HepG2 (cell line): ENCODE results near the gene SLC25A1. TPM values are rescaled to one million over a fixed set of nuclear protein-coding genes. Genes with fewer than 3 reads are reported as not detected.

ENCODE experiments used
- ATAC-seq: fragments of 200-7000 bp; cut with Tn5 transposase; 3 replicates; pipeline ENCODE4 v1.9.1; 2020; ENCODE audit warnings: mild to moderate bottlenecking, moderate library complexity
- BruUV-seq: library from RNA; stranded (reverse); fragments of 400-500 nt; replicated peaks from 2 replicates; lab custom pipeline; 2021; lab: Mats Ljungman, UMichigan
- CTCF ChIA-PET: fragments of 300-600 bp; formaldehyde crosslinking; extraction: SDS; loops from one replicate; lab custom pipeline; 2021; ENCODE audit warnings: low total read pairs, inconsistent platforms, low intra/inter-chr PET ratio; lab: Yijun Ruan, JAX
- POLR2A ChIA-PET: fragments of 350-600 bp; sonication (Branson Sonifier 250); formaldehyde crosslinking; loops from one replicate; lab custom pipeline; 2020; ENCODE audit warnings: antibody characterized with exemption, inconsistent platforms; lab: Yijun Ruan, JAX
- DNase-seq: peaks from one replicate; pipeline ENCODE4 v3.0.0-alpha.2; 2015; ENCODE audit warnings: low spot score
- FAIRE-seq: peaks from 3 replicates; lab custom pipeline; 2011; peaks lifted over from hg19 to GRCh38; lab: Jason Lieb, UNC
- H2AFZ ChIP-seq: one replicate; pipeline ENCODE4 v1.6.1; 2011; ENCODE audit warnings: low read length, inconsistent platforms
- H3K27ac ChIP-seq: fragments of 300-600 bp; 3 replicates; pipeline ENCODE4 v1.8.0; 2011; ENCODE audit warnings: mixed run types, mild to moderate bottlenecking, mixed read lengths, low read length, inconsistent platforms; ENCODE audit not compliant: insufficient read depth; ENCODE audit errors: extremely low read length
- H3K27me3 ChIP-seq, 2 experiments: fragments of 200-600 bp in 1 of 2; 2 replicates in 1 of 2; 3 replicates in 1 of 2; pipeline versions ENCODE4 v1.6.0 to v1.8.0; 2011; ENCODE audit warnings: low read length in 2 of 2, mild to moderate bottlenecking in 2 of 2, moderate library complexity in 2 of 2, inconsistent platforms in 1 of 2; ENCODE audit not compliant: insufficient read depth in 2 of 2, control insufficient read depth in 1 of 2
- H3K36me3 ChIP-seq, 2 experiments: fragments of 200-600 bp in 1 of 2; replicated peaks in 1 of 2; 2 replicates in 1 of 2; 3 replicates in 1 of 2; pipeline versions ENCODE4 v1.5.1 to v1.8.0; 2011; ENCODE audit warnings: low read length in 2 of 2, inconsistent platforms in 1 of 2; ENCODE audit not compliant: insufficient read depth in 2 of 2, control insufficient read depth in 1 of 2
- H3K4me1 ChIP-seq: 2 replicates; pipeline ENCODE4 v1.5.1; 2012; ENCODE audit warnings: low read length, inconsistent platforms; ENCODE audit not compliant: insufficient read depth
- H3K4me2 ChIP-seq: 2 replicates; pipeline ENCODE4 v1.6.0; 2011; ENCODE audit warnings: low read depth, low read length, inconsistent platforms
- H3K4me3 ChIP-seq, 3 experiments: fragments of 200-600 bp in 1 of 3; sonication (generic), shearing (Covaris generic) in 1 of 3; replicated peaks in 1 of 3; 2 replicates each; pipeline ENCODE4 v1.5.1; 2011 to 2016; ENCODE audit warnings: low read length in 3 of 3, inconsistent platforms in 2 of 3, low read depth in 2 of 3, mild to moderate bottlenecking in 2 of 3, control low read depth in 1 of 3, mixed read lengths in 1 of 3; ENCODE audit not compliant: insufficient read depth in 1 of 3
- H3K79me2 ChIP-seq: one replicate; pipeline ENCODE4 v1.6.1; 2011; ENCODE audit warnings: low read length, inconsistent platforms; ENCODE audit not compliant: insufficient read depth
- H3K9ac ChIP-seq: 2 replicates; pipeline ENCODE4 v1.6.0; 2011; ENCODE audit warnings: mild to moderate bottlenecking, low read depth, low read length, inconsistent platforms; ENCODE audit not compliant: insufficient read depth
- H3K9me3 ChIP-seq: 2 replicates; pipeline ENCODE4 v1.5.1; 2012; ENCODE audit warnings: mild to moderate bottlenecking, low read length
- H4K20me1 ChIP-seq: 2 replicates; pipeline ENCODE4 v1.6.0; 2011; ENCODE audit warnings: inconsistent platforms, mild to moderate bottlenecking, low read length, moderate library complexity; ENCODE audit not compliant: insufficient read depth
- AGO1 ChIP-seq: fragments of 200-400 bp; formaldehyde crosslinking; IDR thresholded peaks from 2 replicates; pipeline ENCODE4 v1.6.1; 2017; ENCODE audit warnings: mild to moderate bottlenecking, low read depth, low read length, moderate library complexity; ENCODE audit not compliant: poor library complexity, severe bottlenecking
- ARID3A ChIP-seq: IDR thresholded peaks from 2 replicates; pipeline ENCODE4 v1.6.1; 2012; ENCODE audit warnings: low read depth, low read length, improper control_type of control experiment
- CHD4 ChIP-seq: fragments of 200-600 bp; sonication (generic); IDR thresholded peaks from 2 replicates; pipeline ENCODE4 v1.7.0; 2017; ENCODE audit warnings: mild to moderate bottlenecking, low read length, borderline replicate concordance
- MXD4 ChIP-seq: IDR thresholded peaks from 2 replicates; pipeline ENCODE4 v1.6.1; 2016; ENCODE audit warnings: mild to moderate bottlenecking, missing biosample characterization, missing genetic modification reagents
- RBFOX2 ChIP-seq: fragments of 200-400 bp; formaldehyde crosslinking; IDR thresholded peaks from 2 replicates; pipeline ENCODE4 v1.6.1; 2017; ENCODE audit warnings: low read depth, mild to moderate bottlenecking, low read length
- RXRA ChIP-seq: sonication (generic); formaldehyde crosslinking; IDR thresholded peaks from 2 replicates; pipeline ENCODE4 v1.5.1; 2020; ENCODE audit warnings: missing genetic modification reagents
- SIN3A ChIP-seq: IDR thresholded peaks from 2 replicates; pipeline ENCODE4 v1.6.1; 2011; ENCODE audit warnings: low read depth, mild to moderate bottlenecking, control low read depth, low read length, borderline replicate concordance
- SMAD1 ChIP-seq: sonication (generic); formaldehyde crosslinking; IDR thresholded peaks from 2 replicates; pipeline ENCODE4 v1.4.0; 2020; ENCODE audit warnings: missing genetic modification reagents, low read depth, mild to moderate bottlenecking, borderline replicate concordance
- SUZ12 ChIP-seq: fragments of 150-350 bp; IDR thresholded peaks from 2 replicates; pipeline ENCODE4 v1.6.1; 2014; ENCODE audit warnings: low read depth, low read length
- YY1 ChIP-seq: IDR thresholded peaks from 2 replicates; pipeline ENCODE4 v1.6.1; 2011; ENCODE audit warnings: low read length, low read depth, moderate library complexity, mild to moderate bottlenecking; ENCODE audit not compliant: insufficient read depth, insufficient replicate concordance
- ZNF205 ChIP-seq: IDR thresholded peaks from 2 replicates; pipeline ENCODE4 v1.6.1; 2018; ENCODE audit warnings: missing biosample characterization, missing genetic modification reagents
- ZNF263 ChIP-seq: sonication (generic); formaldehyde crosslinking; IDR thresholded peaks from 2 replicates; pipeline ENCODE4 v1.4.0; 2020; ENCODE audit warnings: missing genetic modification reagents
- ZNF329 ChIP-seq: sonication (generic); formaldehyde crosslinking; IDR thresholded peaks from 2 replicates; pipeline ENCODE4 v1.9.0; 2021; ENCODE audit warnings: low read depth, mild to moderate bottlenecking, missing genetic modification reagents
- ZNF383 ChIP-seq: sonication (generic); formaldehyde crosslinking; IDR thresholded peaks from 2 replicates; pipeline ENCODE4 v1.4.0; 2020; ENCODE audit warnings: missing genetic modification reagents, mild to moderate bottlenecking, borderline replicate concordance
- ZNF468 ChIP-seq: sonication (generic); formaldehyde crosslinking; IDR thresholded peaks from 2 replicates; pipeline ENCODE4 v1.8.0; 2022; ENCODE audit warnings: mild to moderate bottlenecking, moderate library complexity, missing genetic modification reagents
- ZNF576 ChIP-seq: sonication (generic); formaldehyde crosslinking; IDR thresholded peaks from 2 replicates; pipeline ENCODE4 v1.4.0; 2020; ENCODE audit warnings: mild to moderate bottlenecking, missing genetic modification reagents
- ZNF691 ChIP-seq: sonication (generic); formaldehyde crosslinking; IDR thresholded peaks from 2 replicates; pipeline ENCODE4 v1.4.0; 2020; ENCODE audit warnings: missing genetic modification reagents, low read depth, mild to moderate bottlenecking, borderline replicate concordance
- ZNF770 ChIP-seq: sonication (generic); formaldehyde crosslinking; IDR thresholded peaks from 2 replicates; pipeline ENCODE4 v1.5.0; 2020; ENCODE audit warnings: mild to moderate bottlenecking, missing genetic modification reagents
- ZUFSP ChIP-seq: sonication (generic); formaldehyde crosslinking; IDR thresholded peaks from 2 replicates; pipeline ENCODE4 v1.9.0; 2021; ENCODE audit warnings: missing genetic modification reagents, mild to moderate bottlenecking, borderline replicate concordance
- WGBS: methylation state at CpG from one replicate; pipeline ENCODE4 v1.1.6; 2017; ENCODE audit warnings: low lambda C conversion rate; 5-methylcytosine and 5-hydroxymethylcytosine counted together
- in situ Hi-C: cut with HindIII; loops from 2 replicates; pipeline ENCODE4 v1.10.0; 2017; ENCODE audit warnings: low pct_unique_long_range_greater_than_20kb; ENCODE audit not compliant: extremely low pct_ligation_motif_present
- intact Hi-C: fragments of 100-400 bp; cut with micrococcal nuclease; formaldehyde crosslinking; loops from one replicate; pipeline ENCODE4 v1.10.0; 2022; ENCODE audit not compliant: unreplicated experiment
- polyA plus RNA-seq, 8 experiments: library from polyadenylated mRNA; depleted of rRNA in 3 of 8; stranded (reverse) in 7 of 8; unstranded in 1 of 8; fragments of >200 nt; fragmentation: Illumina TruSeq in 4 of 8; extraction: Trizol in 4 of 8; gene quantifications; 2 replicates each; pipeline versions ENCODE4 v1.2.1 to v1.2.3, GENCODE V29; 2011 to 2016; ENCODE audit warnings: low read depth in 4 of 8, missing spikeins in 1 of 8, mixed read lengths in 1 of 8; ENCODE audit not compliant: insufficient read depth in 1 of 8
- total RNA-seq, 5 experiments: library from RNA; depleted of rRNA; stranded (reverse); fragments of >200 nt; fragmentation: Illumina TruSeq; extraction: Trizol; gene quantifications; 2 replicates each; pipeline ENCODE4 v1.2.3, GENCODE V29; 2016; ENCODE audit warnings: low read depth in 1 of 5

The SLC25A1 gene
- total and polyA plus RNA-seq, 2 of the 13 experiments (the other 11 are each of a cell fraction or from before 2014, with no cell fraction given) = 49.4 to 161 TPM

GRCh38 chr22:19223617-19224016 is 45.1 kb upstream of the SLC25A1 start:
- CTCF ChIA-PET = no interaction called here
- H3K27me3 ChIP-seq = no peaks in the 10 kb centered on the region
- H3K36me3 ChIP-seq = peaks cover 7 to 37% of the 10 kb centered on the region in 2 experiments; a peak in 4 of 5 replicates
- DNase-seq (no peak), FAIRE-seq (no peak), ATAC-seq (no peak)
- no peaks in the 10 kb centered on the region for H3K4me1 ChIP-seq
- POLR2A ChIA-PET = no interaction called here
- no peaks in the 10 kb centered on the region for H3K79me2 ChIP-seq
- no peak overlapping the region for H3K4me2 ChIP-seq
- no peak overlapping the region for H3K27ac ChIP-seq
- H4K20me1 ChIP-seq = no peaks in the 10 kb centered on the region
- no peak overlapping the region for H3K4me3 ChIP-seq
- H2AFZ ChIP-seq = no peak overlapping the region
- no TSS peak for BruUV-seq
- in situ Hi-C loops (no loop called here), intact Hi-C loops (no loop called here)
- no peak overlapping the region for H3K9ac ChIP-seq
- WGBS = 89% methylated on average over 6 of the region's 6 CpGs
- H3K9me3 ChIP-seq = no peaks in the 10 kb centered on the region
- TF ChIP-seq RBFOX2 (no peak), ZNF468 (CRISPR knock-in tag) (no peak), RXRA (no peak), ZNF263 (CRISPR knock-in tag) (no peak), ZNF383 (CRISPR knock-in tag) (no peak), ZUFSP (no peak), ZNF770 (no peak), YY1 (no peak), MXD4 (CRISPR knock-in tag) (no peak), SUZ12 (no peak), ZNF576 (no peak), ZNF205 (no peak), AGO1 (no peak), ZNF329 (CRISPR knock-in tag) (no peak), SIN3A (no peak), ZNF691 (CRISPR knock-in tag) (no peak), ARID3A (no peak), CHD4 (no peak), SMAD1 (CRISPR knock-in tag) (no peak)
